NCI-H748 (cell line): Measurements from ENCODE around the gene NPHS1.
"Not testable (repeated sequence)": the region's sequence is repeated elsewhere in the genome, so short reads cannot be mapped to it uniquely, and the experiment has no call there.

Experiments
- DNase-seq: peaks from one replicate; lab custom pipeline; 2025; ENCODE audit not compliant: unreplicated experiment; lab: John Stamatoyannopoulos, UW

Gene NPHS1

GRCh38 chr19:35848919-35849505 lies 3.3 kb downstream of the NPHS1 start:
- DNase-seq = no peak

- DNase-seq = no peak
Observed at GRCh38 chr19:35848486-35848885, 3.8 kb downstream of the NPHS1 start.

GRCh38 chr19:35847911-35848310 lies 4.4 kb downstream of the NPHS1 start:
- no peak for DNase-seq

GRCh38 chr19:35846038-35846668 lies 6.2 kb downstream of the NPHS1 start:
- peak; percentile 55 for DNase-seq

- peak; percentile 71 for DNase-seq
Observed at GRCh38 chr19:35845215-35846037, 6.9 kb downstream of the NPHS1 start.

- no peak for DNase-seq
Observed at GRCh38 chr19:35844482-35845214, 7.7 kb downstream of the NPHS1 start.

GRCh38 chr19:35843676-35844481 lies 8.4 kb downstream of the NPHS1 start:
- no peak for DNase-seq

- DNase-seq = no peak
Observed at GRCh38 chr19:35842666-35843272, 9.5 kb downstream of the NPHS1 start.

GRCh38 chr19:35841961-35842595 lies 10.2 kb downstream of the NPHS1 start:
- no peak for DNase-seq

GRCh38 chr19:35836096-35836495 lies 16.2 kb downstream of the NPHS1 start:
- not testable (repeated sequence) for DNase-seq

- no peak for DNase-seq
Observed at GRCh38 chr19:35833972-35834371, 18.3 kb downstream of the NPHS1 start.

- DNase-seq = no peak
Observed at GRCh38 chr19:35832054-35832453, 20.2 kb downstream of the NPHS1 start.

GRCh38 chr19:35830986-35831385 lies 21.3 kb downstream of the NPHS1 start:
- DNase-seq = no peak

GRCh38 chr19:35828692-35829301 lies 23.5 kb downstream of the NPHS1 start:
- no peak for DNase-seq

GRCh38 chr19:35824150-35824549 lies 28.2 kb downstream of the NPHS1 start:
- no peak for DNase-seq

- DNase-seq = no peak
Observed at GRCh38 chr19:35822579-35822978, 29.7 kb downstream of the NPHS1 start.

- DNase-seq = no peak
Observed at GRCh38 chr19:35818445-35818844, 33.9 kb downstream of the NPHS1 start.

GRCh38 chr19:35816846-35817245 lies 35.5 kb downstream of the NPHS1 start:
- DNase-seq = peak; percentile 41

GRCh38 chr19:35816262-35816661 lies 36.0 kb downstream of the NPHS1 start:
- peak; percentile 65 for DNase-seq
